Activated CD4-positive, alpha-beta T cell treated with anti-CD3 and anti-CD28 coated beads for 48 hours (primary cell): Measurements from ENCODE around the gene IL18RAP.

Source experiments
- DNase-seq: peaks from one replicate; pipeline ENCODE4 v3.0.0-alpha.2; 2020

The IL18RAP gene

GRCh38 chr2:102424754-102425153, 1.8 kb downstream of the IL18RAP start:
- no peak for DNase-seq

DNA sequence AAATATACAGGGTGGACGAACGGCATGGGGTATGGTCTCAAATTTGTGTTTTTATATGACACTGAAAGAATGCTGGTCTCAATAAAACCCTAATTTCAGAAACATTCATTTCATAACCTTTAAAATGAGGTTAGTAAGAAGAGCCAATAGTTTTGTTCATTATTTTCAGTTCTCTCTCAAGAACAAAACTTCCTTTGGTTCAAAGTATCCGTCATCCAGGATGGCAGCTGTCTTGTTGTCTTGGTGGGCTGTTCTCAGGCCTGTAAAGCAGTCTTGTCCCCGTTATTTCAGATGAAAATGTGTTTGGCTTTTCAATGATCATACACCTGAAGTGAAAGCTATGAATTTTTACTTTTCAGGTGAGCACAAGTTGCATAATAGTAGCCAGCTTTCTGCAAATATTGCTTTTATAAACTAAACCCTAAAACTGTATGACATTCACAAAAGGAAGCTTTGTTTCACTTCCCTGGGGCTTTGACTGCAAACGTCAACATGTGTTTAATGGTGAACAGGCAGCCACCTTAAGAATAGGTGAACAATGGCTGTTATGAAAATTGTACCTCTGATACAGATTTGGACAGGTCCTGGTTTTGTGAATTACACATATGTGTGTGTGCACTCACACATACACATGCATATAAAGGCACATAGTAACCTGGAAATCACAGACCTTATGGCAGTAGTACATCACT, 2.6 kb downstream of the IL18RAP start:
- DNase-seq, result no peak

GRCh38 chr2:102427249-102427648, 4.3 kb downstream of the IL18RAP start:
- DNase-seq, result no peak

GRCh38 chr2:102428573-102428972, 5.6 kb downstream of the IL18RAP start:
- DNase-seq, result no peak

GRCh38 chr2:102432386-102432785, 9.4 kb downstream of the IL18RAP start:
- no peak for DNase-seq

DNA sequence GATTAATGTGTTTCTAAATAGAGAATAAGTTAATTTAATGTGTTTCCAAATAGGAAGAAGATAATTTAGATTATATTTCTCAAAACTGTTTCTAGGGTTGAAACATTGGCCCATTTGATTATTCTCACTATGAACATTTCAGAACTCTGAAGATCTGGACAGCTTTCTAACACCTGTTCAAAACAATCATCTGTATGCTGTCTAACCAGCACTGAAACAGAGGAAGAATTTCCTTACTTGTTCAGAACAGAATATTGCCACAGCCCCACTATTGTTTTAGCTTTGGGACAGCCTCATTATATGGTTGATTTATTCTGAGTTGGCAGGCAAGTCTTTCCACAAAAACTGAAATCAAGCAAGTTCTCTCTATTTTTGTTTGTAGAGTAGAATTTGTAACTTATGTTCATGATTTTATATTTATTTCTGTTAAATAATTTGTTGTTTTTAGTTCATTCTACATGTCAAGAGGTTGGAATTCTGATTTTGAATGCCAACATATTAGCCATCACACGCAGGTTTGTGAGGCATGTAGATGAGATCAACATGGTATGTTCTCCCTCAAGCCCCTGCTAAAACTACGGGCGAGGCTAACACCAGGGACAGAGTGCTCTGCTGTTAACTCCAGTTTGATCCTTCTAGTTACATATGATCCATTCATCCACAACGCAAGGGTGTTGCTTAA, 11.2 kb downstream of the IL18RAP start:
- no peak for DNase-seq

DNA sequence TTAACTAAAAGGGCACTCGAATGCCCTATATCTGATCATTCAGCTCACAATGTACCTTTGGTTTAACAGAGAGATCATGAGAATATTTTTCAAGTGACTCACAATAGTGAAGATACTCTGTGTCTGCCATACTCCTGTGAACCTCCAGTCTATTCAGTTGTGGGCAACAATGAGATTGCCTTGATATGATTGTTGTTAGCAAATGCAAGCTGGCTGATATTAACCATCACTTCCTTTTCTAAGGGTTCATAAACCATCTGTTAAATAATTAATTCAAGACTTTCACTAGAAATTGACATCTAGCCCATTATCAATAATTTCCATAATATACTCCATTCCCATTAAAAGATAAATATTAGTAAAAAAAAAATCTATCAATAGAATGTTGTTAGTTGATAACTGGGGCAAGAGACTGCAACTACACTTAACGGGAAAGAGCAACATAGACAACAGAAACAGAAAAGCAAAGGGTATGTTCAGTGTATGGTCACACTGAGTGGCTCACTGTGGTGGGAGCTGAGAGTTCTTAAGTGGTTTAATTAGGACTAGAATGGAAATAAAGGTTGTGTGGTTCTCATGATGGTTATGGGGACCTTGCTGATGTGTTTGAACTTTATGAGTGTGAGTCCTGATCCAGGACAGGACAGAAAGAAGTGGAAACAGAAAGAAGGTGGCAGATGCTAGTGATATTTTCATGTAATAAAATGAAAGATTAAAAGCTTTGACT, 11.9 kb downstream of the IL18RAP start:
- no peak for DNase-seq

DNA sequence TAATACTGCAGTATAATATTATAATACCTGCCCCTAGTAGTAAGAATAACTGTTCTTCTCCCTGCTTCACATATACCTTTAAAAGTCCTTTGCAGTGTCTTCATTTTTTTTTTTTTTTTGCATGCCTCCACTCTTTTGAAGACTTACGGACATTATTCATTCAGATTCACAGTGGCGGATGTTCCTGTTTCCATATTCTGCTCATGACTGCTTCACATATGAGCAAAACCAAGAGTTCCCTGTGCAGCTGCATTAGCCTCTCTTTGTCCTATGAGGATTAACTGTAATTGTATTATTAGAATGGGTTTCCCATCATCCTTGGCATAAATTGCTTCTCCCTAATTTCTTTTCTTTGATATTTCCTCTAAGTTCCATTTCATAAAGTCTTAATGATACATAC, 12.8 kb downstream of the IL18RAP start:
- no peak for DNase-seq

DNA sequence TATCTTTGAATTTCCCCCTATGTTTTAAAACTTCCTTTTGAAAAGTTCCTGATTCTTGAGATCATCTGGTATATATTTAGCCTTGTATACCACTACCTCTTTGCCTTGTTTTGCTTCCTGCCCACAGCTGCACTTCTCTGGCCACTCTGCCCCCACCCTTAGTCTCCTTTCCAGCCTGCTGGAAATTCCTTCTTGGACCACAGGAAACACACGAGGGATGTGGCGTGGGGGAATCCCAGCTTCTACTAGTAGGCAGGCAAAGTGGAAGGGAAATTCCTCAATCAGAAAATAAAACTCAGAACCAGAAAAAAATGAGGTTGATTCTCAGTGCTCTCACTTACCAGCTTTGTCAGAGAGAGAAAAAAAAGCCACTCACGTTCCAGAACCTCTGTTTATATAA, 13.4 kb downstream of the IL18RAP start:
- peak; percentile 28 for DNase-seq

- DNase-seq, result peak; percentile 25
Observed at GRCh38 chr2:102437122-102437521, 14.2 kb downstream of the IL18RAP start.

- DNase-seq, result no peak
Observed at GRCh38 chr2:102438111-102438510, 15.2 kb downstream of the IL18RAP start.

- no peak for DNase-seq
Observed at GRCh38 chr2:102438578-102438977, 15.6 kb downstream of the IL18RAP start.

GRCh38 chr2:102439065-102439695, 16.2 kb downstream of the IL18RAP start:
- no peak for DNase-seq

DNA sequence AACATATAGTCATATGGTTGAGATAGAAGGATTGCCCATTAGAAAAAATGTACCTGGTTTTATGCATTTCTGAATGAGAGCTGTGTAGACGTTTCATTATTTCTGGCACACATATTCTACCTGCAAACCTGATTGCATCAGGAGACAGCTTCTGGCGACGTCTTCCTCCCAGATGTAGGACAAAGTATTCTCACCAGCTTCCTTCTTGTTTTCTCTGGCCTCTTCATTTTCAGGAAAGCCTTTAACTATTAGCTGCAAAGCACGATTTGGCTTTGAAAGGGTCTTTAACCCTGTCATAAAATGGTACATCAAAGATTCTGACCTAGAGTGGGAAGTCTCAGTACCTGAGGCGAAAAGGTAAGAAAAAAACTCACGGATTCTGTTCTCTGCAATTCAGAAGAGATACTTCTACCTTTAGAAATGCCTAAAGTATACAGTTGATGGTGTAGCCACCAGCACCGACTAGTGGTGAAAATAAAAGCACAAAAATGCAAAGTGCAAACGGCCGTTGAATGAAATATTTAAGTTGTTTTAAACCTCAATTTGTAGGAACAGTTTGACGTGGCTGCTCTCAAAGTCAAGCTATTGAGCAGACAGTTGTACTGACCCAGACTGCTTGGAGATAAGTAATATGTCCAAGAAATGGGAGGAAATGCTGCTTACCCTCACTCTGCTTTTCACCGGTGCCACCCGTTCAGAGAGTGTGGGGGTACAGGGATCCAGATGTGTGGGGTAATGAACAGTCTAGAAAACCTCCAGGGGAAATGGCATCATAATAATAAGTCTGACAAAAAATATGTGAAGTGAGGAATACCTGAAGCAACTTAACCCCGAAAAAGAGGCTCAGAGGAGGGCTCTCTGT, 20.2 kb downstream of the IL18RAP start:
- peak; percentile 60 for DNase-seq

GRCh38 chr2:102444233-102444632, 21.3 kb downstream of the IL18RAP start:
- DNase-seq, result no peak

- DNase-seq, result no peak
Observed at GRCh38 chr2:102446936-102447335, 24.0 kb downstream of the IL18RAP start.

- peak; percentile 81 for DNase-seq
Observed at GRCh38 chr2:102449370-102449974, 26.5 kb downstream of the IL18RAP start.

DNA sequence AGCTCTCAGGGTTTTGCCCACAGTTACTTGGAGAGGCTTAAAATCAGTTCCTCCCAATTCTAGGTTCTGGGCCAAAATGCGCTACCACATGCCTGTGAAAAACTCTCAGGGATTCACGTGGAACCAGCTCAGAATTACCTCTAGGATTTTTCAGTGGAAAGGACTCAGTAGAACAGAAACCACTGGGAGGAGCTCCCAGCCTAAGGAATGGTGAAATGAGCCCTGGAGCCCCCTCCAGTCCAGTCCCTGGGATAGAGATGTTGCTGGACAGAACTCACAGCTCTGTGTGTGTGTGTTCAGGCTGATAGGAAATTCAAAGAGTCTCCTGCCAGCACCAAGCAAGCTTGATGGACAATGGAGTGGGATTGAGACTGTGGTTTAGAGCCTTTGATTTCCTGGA, 29.0 kb downstream of the IL18RAP start:
- DNase-seq, result no peak

DNA sequence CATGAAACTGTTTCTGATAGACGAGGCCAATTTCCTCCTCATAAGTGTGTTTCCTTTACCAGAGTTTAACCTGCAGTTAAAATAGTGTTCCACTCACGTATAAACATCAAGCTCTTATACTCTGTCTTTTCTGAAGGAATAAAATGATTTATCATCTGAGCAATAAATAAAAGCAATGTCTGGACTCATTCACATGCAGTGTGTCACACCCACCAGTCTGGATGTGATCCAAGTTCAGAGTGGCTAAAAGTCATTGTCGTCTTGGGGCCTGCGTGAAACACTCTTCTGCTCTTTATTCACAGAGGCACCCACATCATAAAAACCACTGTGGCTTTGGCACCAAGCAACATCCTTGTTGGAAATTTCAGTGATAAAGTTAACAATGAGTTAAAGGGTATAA, 30.5 kb downstream of the IL18RAP start:
- no peak for DNase-seq

DNA sequence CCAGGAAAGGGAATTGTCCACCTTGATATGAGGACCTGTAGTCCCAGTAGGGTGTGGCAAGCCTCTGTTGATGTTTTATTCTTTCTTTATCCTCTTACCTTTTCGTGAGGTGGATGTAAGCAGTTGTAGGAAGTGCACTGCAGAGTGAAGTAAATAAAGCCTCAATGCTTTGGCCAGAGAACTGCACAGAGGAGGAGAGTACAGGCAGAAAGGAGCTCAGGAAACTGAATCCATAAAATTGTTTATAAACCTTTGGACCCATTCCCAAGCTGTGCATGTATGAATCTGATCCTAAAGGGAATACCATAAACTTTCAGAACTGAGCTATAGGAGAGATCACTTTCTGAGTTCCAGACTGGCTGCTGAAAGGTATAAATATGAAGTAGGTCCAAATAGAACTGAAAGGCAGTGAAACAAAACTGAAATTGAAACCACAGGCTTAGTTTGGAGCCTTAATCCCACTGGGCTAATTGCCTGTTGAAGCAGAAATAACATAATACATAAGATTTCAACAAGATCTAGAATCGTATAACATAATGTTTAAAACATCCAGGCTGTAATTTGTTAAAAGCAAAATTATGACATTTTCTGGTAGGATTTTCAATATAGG, 32.2 kb downstream of the IL18RAP start:
- no peak for DNase-seq

DNA sequence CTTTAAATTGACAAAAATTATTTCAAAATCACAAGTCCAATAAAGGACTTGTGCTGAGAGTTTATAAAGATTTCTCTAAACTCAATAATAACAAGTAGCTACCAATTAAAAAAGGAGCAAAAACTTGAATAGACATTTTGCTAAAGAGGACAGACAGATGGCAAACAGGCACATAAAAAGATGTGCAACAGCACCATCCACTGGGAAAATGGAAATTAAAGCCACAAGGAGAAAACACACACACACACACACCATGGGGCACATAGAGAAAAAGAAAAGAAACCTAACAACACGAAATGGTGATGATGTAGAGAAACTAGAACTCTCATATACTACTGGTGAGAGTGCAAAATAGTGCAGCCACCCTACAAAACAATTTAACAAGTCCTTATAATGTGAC, 37.5 kb downstream of the IL18RAP start:
- DNase-seq, result no peak

GRCh38 chr2:102461188-102461587, 38.2 kb downstream of the IL18RAP start:
- DNase-seq, result no peak
